Nucleus accumbens (tissue), 56 donors: ENCODE data around the gene PKD2L1.
"Not testable (repeated sequence)": the region's sequence is repeated elsewhere in the genome, so short reads cannot be mapped to it uniquely, and the experiment has no call there.

Experiments used
- DNase-seq, 56 donors: peaks; one replicate each; lab custom pipeline; 2025; lab: John Stamatoyannopoulos, UW

PKD2L1 gene

GRCh38 chr10:100330079-100330478 is at the start of gene PKD2L1:
Gene PKD2L1, minus strand, starts transcription at chr10:100330228. Its CDS starts 125 bp downstream, at chr10:100330103.
- DNase-seq, result no peak

DNA sequence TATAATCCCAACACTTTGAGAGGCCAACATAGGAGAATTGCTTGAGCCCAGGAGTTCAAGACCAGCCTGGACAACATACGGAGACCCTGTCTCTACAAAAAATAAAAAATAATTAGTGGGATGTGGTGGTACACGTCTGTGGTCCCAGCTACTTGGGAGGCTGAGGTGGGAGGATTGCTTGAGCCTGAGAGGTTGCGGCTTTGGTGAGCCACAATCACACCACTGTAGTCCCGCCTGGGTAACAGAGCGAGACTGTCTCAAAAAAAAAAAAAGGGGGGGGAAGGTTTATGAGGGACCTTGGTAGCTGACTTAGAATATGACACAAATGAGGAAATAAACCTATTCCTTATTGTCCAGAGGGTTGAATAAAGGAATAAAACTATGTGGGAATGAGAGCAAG is 47.8 kb upstream of the PKD2L1 start:
- DNase-seq, result no peak

DNA sequence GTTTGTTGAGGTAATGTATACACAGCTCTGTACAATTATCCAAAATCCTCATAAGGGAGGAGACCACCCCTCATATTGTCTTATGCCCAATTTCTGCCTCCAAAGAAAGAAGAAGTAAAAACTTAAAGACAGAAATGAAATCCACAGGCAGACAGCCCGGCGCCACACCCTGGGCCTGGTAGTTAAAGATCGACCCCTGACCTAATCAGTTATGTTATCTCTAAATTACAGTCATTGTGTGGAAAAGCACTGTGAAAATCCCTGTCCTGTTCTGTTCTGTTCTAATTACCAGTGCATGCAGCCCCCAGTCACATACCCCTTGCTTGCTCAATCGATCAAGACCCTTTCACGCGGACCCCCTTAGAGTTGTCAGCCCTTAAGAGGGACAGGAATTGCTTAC is 46.6 kb upstream of the PKD2L1 start:
- not testable (repeated sequence) for DNase-seq

DNA sequence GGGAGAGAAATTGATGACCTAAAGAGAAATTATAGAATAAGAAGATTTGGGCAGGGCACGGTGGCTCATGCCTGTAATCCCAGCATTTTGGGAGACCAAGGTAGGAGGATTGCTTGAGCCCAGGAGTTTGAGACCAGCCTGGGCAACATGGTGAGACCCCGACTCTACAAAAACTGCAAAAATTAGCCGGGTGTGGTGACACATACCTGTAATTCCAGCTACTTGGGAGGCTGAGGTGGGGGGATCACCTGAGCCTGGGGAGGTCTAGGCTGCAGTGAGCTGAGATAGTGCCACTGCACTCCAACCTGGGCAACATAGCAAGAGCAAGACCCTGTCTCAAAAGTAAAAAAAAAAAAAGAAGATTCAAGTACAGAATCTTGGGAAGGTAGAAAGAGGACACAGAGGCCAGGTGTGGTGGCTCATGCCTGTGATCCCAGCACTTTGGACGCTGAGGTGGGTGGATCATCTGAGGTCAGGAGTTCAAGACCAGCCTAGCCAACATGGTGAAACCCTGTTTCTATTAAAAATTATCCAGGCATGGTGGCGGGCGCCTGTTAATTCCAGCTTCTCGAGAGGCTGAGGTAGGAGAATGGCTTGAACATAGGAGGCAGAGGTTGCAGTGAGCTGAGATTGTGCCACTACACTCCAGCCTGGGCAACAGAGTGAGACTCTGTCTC is 44.8 kb upstream of the PKD2L1 start:
- DNase-seq, result not testable (repeated sequence)

DNA sequence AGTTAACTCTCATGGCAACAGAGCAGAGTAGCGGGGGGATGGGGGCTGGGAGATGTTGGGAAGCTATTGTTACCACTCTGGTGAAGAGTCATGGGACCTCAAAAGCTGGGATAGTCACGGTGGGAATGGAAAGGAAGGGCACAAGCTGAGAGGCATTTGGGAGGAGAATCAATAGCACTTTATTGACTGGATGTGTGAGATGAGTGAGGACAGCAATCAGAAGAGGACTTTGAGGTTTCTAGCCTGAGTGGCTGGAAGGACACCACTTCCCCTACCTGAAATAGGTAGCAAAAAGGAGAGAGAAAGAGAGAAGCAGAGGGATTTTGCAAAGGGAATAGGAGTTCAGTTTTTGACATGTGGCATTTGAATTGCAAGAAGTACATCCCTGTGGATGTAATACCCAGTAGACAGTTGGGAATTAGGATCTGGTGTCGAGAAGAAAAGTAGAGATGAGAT is 44.2 kb upstream of the PKD2L1 start:
- peak in 13 of 56 donors; percentile 41 to 77 (median 61) for DNase-seq

DNA sequence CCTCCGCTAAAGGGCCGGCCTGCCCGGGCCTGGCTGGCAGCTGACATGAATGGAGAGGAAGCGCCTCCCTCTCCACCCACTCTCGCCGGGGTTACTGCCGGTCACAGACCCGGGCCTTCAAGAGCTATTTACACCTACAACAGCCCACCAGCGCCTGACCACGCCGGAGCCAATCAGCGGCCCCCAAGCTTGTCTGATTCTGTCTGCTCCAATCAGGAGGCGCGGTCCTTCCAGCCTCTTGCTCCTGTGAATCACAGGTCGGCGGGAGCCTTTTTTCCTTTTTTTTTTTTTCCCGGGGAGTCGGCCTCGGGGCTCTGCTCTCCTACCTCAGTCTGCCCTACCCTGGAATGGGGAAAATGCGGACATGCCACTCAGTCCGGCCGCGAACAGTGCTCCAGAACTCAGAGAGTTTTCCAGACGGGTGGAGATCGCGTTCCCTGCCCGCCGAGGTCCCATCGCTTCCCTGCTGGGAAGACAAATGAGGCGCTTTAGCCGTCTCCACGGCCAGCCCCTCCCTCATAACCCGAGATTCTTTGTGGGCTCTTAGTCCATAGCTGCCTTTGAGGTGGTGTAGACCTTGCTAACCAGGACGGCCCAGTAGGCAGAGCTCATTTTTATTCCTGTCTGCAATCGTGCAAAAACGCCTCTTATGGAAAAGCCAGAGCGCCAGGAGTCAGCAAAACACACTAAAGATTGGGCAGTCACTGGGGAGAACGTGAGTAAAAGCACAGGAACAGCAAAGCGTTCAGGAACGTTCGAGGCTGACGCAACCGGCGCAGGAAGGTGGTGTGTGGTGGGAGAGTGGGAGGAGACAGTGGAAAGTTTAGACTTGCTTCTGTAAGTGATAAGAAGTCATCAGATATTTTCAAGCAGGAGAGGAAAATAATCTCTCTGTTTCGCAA is 43.5 kb upstream of the PKD2L1 start:
- peak; percentile 63 to 99 (median 98) for DNase-seq

DNA sequence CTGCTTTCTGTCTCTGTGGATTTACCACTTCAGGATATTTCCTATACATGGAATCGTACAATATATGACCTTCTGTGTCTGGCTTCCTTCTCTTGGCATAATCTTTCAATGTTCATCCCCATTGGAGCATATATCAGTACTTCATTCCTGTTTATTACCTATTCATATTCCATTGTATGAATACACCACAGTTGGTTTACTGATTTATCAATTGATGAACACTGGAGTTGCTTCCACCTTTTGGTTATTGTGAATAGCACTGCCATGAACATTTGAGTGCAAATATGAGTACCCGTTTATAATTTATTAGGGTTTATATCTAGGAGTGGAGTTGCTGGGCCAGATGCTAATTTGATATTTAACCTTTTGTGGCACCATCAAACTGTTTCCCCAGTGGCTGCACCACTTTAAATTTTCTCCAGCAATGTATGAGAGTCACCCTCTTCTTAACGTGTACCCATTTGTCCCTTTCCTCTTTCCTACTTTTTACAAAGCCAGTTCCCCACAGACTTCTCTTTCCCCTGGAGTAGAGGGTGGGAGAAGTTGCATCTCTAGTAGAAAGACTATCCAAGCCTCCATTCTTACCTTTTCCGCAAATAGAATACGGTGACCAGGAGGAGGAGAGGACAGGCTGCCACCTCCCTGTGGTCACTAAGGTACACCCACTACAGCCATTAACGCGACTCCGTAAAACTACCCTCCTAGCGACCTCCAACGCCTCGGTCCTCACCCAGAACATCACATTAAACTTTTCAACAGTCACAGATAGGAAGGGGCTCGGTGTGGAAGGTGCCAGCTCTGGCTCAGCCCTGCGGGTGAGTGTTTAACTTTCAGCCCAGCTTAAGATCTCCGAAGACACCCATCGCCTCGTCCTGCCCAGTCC is 42.6 kb upstream of the PKD2L1 start:
- DNase-seq, result no peak

- no peak for DNase-seq
Measured at GRCh38 chr10:100371482-100372027, 41.5 kb upstream of the PKD2L1 start.

DNA sequence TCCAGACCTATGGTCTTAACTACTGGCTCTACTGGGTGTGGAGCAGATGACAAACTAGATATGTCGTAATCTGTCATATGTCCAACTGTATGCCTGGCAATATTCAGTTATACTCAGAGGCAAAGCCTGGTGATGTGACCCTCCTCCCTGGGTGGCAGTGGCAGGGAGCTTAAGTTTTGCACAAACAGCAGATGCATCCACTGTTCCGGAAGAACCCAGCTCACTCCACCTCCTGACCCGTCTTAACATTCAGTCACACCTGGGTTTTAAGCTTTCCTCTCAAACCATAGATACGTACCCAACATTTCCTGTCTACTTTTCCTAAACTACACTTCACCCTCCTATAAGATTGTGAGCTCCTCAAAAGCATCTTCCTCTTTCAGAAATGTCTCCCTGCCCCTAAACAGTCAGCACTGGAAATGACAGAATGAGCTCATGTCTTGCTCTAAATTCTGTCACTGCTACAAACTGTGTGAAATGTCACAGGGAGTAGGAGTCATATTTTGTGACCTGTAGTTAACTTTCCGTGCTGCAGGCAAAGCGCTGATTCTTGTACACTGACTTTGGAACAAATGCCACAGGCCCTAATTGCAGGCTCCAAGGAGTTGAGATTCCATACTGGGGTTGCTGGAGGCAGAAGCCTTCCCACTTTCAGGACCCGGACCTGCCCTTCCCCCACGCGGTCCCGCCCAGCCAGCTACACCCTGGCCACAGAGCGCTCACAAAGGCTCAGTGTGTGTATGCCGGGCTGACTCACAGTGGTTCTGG is 40.9 kb upstream of the PKD2L1 start:
- peak in 55 of 56 donors; percentile 29 to 91 (median 77) for DNase-seq

DNA sequence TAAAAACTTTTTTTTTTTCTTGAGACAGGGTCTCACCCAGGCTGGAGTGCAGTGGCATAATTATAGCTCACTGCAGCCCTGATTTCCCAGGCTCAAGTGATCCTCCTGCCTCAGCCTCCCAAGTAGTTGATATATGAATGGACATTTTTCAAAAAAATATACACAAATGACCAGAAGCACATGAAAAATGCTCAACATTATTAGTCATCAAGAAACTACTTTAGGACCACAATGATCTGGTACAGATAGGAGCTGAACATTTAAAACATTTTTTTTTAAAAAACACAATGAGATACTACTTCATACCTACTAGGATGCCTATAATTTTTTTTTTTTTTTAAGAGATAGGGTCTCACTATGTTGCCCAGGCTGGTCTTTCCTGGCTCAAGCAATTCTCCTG is 38.7 kb upstream of the PKD2L1 start:
- DNase-seq, result no peak

- peak in 49 of 56 donors; percentile 6 to 76 (median 41) for DNase-seq
Measured at GRCh38 chr10:100364735-100365391, 34.8 kb upstream of the PKD2L1 start.

DNA sequence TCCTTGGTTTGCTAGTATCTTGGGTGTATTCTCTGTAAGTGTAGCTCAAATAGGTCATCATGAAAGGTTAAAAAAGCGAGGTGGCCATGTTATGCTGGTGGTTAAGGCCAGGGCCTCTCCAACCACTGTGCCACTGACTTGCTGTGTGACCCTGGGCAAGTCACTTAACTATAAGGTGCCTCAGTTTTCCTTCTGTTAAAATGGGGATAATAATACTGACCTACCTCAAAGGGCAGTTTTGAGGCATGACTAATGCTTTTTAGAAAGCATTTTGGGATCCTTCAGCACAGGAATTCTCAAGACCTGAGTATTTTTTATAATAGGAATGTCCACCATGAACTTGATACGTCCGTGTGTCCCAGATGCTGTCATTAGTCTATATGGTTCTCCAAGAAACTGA is 34.1 kb upstream of the PKD2L1 start:
- no peak for DNase-seq

- DNase-seq, result peak in 39 of 56 donors; percentile 8 to 79 (median 40)
Measured at GRCh38 chr10:100362570-100363496, 32.8 kb upstream of the PKD2L1 start.

GRCh38 chr10:100360234-100360633 is 30.2 kb upstream of the PKD2L1 start:
- DNase-seq, result no peak

DNA sequence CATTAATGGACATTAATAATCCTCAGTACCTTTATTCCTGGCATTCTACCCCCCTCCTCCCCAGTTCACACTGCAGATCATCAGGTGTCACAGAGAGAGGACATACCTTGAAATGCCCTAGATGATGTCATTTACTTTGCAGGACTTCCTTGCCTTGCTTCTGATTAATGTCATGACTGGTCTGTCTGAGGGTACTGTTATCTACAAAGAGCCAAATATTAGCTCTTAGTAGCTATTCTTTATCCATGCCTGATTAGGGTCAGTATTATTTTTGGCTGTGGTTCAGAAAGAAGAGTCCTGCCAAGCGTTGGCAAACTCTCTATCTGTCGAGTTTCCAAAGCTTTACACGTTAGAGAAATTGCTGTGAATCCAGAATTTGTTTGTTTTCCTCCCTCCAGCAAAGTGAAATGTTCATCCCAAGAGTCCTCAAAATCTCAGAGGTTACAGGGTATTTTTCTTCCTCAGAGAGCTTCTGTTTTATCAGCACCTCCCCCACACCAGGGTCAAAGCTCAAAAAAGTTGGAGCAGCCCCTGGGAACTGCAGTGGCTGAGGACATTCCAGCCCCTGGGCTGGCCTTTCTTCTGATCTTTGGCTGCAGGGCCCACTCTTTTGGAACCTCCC is 29.6 kb upstream of the PKD2L1 start:
- DNase-seq, result no peak

DNA sequence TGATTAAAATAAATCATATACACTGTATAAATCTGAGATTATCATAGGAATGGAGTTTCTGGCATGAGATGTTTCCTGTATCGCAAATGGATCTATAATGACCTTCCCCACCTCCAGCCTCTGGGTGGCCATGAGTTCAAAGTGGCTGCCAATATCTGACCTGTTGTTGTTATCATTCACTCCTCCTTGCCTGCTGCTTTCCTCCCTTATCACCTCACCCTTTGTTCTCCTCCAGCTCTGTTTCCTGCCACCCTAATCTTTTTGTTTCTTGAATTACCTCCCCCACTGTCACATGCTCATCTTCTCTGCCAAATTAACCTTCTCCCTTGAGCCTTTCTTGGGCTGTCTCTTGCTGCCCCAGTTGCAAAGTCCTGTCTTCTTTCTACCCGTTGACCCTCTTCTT is 29.0 kb upstream of the PKD2L1 start:
- DNase-seq, result no peak
